ENCODE results near the gene SLC39A13. TPM values are rescaled to one million over a fixed set of nuclear protein-coding genes. Genes with fewer than 3 reads are reported as not detected.

Gene SLC39A13
- total RNA-seq, 1 experiment from 2014 or later: 50.2 TPM

- CTCF ChIA-PET: no interaction called here
- POLR2A ChIA-PET: no interaction called here
- Histone ChIP-seq H3K36me3 (ENCODE audit: control insufficient read depth, insufficient read depth, low read length) (no peaks in the 10 kb centered on the region), H3K27me3 (ENCODE audit: control insufficient read depth, insufficient read depth, low read length) (no peaks in the 10 kb centered on the region), H3K4me1 (ENCODE audit: control insufficient read depth, insufficient read depth, low read length) (no peaks in the 10 kb centered on the region; the same call in 1 of the 2 replicates), H3K4me3 (ENCODE audit: low read depth in 2 of 2, low read length in 2 of 2) (no peak overlapping the region), H3K27ac (ENCODE audit: low read length) (no peak overlapping the region), H3K9me3 (ENCODE audit: control insufficient read depth, insufficient read depth, low read depth, low read length) (no peaks in the 10 kb centered on the region)
- ATAC-seq (no peak), DNase-seq (ENCODE audit: low read depth, low spot score) (no peak)
- intact Hi-C loops (cut with micrococcal nuclease; ENCODE audit: unreplicated experiment) (no loop called here), in situ Hi-C loops (cut with HindIII; ENCODE audit: low pct_unique_long_range_greater_than_20kb, low sequenced_read_pairs) (no loop called here)
- TF ChIP-seq REST (IDR thresholded peaks at IDR 0.05; ENCODE audit: insufficient read depth in 1 of 2, low read depth in 2 of 2, low read length in 1 of 2) (no peak), TCF7L2 (IDR thresholded peaks at IDR 0.05; ENCODE audit: low read depth, low read length) (no peak), SIN3A (IDR thresholded peaks at IDR 0.05; ENCODE audit: borderline replicate concordance, insufficient read depth, low read depth, low read length) (no peak), POLR2AphosphoS5 (IDR thresholded peaks at IDR 0.05; ENCODE audit: low read depth, low read length) (no peak), CTCF (IDR thresholded peaks at IDR 0.05) (no peak)
- BruUV-seq (replicated peaks): no TSS peak
Observed at GRCh38 chr11:47379317-47379716, 29.1 kb upstream of the SLC39A13 start.

- in situ Hi-C loops (cut with HindIII; ENCODE audit: low pct_unique_long_range_greater_than_20kb, low sequenced_read_pairs): no loop called here
- ChIA-PET POLR2A (no interaction called here), CTCF (no interaction called here)
- H3K9me3 ChIP-seq (ENCODE audit: control insufficient read depth, insufficient read depth, low read depth, low read length): no peaks in the 10 kb centered on the region
- no peak overlapping the region for H3K27ac ChIP-seq (ENCODE audit: low read length)
- H3K4me1 ChIP-seq (ENCODE audit: control insufficient read depth, insufficient read depth, low read length): no peaks in the 10 kb centered on the region; the same call in 1 of the 2 replicates
- TF ChIP-seq POLR2AphosphoS5 (IDR thresholded peaks at IDR 0.05; ENCODE audit: low read depth, low read length): no peak
- no peak for TF ChIP-seq REST (IDR thresholded peaks at IDR 0.05; ENCODE audit: insufficient read depth in 1 of 2, low read depth in 2 of 2, low read length in 1 of 2)
- no peak for TF ChIP-seq CTCF (IDR thresholded peaks at IDR 0.05)
- no peak for TF ChIP-seq TCF7L2 (IDR thresholded peaks at IDR 0.05; ENCODE audit: low read depth, low read length)
- TF ChIP-seq SIN3A (IDR thresholded peaks at IDR 0.05; ENCODE audit: borderline replicate concordance, insufficient read depth, low read depth, low read length): no peak
- DNase-seq (ENCODE audit: low read depth, low spot score) (no peak), ATAC-seq (no peak)
- H3K27me3 ChIP-seq (ENCODE audit: control insufficient read depth, insufficient read depth, low read length): no peaks in the 10 kb centered on the region
- H3K4me3 ChIP-seq (ENCODE audit: low read depth in 2 of 2, low read length in 2 of 2): no peak overlapping the region
- no TSS peak for BruUV-seq (replicated peaks)
- H3K36me3 ChIP-seq (ENCODE audit: control insufficient read depth, insufficient read depth, low read length): no peaks in the 10 kb centered on the region
- intact Hi-C loops (cut with micrococcal nuclease; ENCODE audit: unreplicated experiment): no loop called here
Observed at GRCh38 chr11:47380078-47380477, 28.3 kb upstream of the SLC39A13 start.
